ENCODE data around the gene AK1. TPM values are rescaled to one million over a fixed set of nuclear protein-coding genes. Genes with fewer than 3 reads are reported as not detected.
A peak's percentile ranks its signal among the peaks of the same experiment; 100 is the strongest.

Gene AK1
- total and polyA plus RNA-seq, 2 of the 13 experiments (the other 11 are each of a cell fraction or from before 2014, with no cell fraction given): 19.1 to 32.8 TPM

DNA sequence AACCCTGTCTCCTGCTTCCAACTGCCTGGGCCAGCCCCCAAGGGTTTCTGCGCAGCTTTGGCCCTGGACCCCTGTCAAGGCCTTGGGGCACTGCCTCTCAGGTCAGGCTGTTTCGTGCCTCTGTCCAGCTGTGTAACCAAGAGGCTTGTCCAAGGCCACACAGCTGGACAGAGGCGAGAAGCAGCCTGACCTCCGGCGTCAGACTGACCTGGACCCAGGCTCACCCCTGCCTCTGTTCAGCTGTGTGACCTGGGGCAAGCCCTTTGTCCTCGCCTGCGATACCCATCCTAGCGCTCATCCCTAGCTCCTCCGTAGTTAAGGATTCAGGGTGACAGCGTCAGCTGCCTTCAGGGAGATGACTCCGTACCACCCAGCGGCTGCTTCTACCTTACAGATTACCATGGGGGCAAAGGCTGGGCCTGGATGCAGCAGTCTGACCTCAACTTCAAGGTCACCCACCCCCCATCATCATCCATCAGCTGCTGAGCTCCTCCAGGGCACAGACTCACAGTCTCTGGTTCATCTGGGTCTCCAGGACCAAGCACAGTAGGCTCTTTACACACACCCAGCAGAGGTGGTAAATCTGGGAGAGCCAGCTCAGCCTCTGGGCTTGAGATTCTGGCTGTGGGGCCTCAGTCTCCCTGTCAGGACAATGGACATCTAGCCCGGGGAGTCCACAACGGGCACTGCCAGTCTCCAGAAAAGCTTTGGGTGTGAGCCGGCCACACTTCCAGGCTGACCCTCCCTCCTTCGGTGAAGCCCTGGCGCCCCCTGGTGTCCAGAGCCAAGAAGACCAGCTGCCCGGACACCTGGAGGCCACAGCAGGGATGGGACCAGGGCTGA lies 7.9 kb downstream of the AK1 start (continued):
- TF ChIP-seq, protein P1, sequence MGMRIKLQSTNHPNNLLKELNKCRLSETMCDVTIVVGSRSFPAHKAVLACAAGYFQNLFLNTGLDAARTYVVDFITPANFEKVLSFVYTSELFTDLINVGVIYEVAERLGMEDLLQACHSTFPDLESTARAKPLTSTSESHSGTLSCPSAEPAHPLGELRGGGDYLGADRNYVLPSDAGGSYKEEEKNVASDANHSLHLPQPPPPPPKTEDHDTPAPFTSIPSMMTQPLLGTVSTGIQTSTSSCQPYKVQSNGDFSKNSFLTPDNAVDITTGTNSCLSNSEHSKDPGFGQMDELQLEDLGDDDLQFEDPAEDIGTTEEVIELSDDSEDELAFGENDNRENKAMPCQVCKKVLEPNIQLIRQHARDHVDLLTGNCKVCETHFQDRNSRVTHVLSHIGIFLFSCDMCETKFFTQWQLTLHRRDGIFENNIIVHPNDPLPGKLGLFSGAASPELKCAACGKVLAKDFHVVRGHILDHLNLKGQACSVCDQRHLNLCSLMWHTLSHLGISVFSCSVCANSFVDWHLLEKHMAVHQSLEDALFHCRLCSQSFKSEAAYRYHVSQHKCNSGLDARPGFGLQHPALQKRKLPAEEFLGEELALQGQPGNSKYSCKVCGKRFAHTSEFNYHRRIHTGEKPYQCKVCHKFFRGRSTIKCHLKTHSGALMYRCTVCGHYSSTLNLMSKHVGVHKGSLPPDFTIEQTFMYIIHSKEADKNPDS (CRISPR knock-in tag; IDR thresholded peaks at IDR 0.05): no peak
- no peak for TF ChIP-seq KDM4B (CRISPR knock-in tag; IDR thresholded peaks at IDR 0.05)
- no peak for TF ChIP-seq GLI4 (CRISPR knock-in tag; IDR thresholded peaks at IDR 0.05; ENCODE audit: borderline replicate concordance)
- TF ChIP-seq, protein P2, sequence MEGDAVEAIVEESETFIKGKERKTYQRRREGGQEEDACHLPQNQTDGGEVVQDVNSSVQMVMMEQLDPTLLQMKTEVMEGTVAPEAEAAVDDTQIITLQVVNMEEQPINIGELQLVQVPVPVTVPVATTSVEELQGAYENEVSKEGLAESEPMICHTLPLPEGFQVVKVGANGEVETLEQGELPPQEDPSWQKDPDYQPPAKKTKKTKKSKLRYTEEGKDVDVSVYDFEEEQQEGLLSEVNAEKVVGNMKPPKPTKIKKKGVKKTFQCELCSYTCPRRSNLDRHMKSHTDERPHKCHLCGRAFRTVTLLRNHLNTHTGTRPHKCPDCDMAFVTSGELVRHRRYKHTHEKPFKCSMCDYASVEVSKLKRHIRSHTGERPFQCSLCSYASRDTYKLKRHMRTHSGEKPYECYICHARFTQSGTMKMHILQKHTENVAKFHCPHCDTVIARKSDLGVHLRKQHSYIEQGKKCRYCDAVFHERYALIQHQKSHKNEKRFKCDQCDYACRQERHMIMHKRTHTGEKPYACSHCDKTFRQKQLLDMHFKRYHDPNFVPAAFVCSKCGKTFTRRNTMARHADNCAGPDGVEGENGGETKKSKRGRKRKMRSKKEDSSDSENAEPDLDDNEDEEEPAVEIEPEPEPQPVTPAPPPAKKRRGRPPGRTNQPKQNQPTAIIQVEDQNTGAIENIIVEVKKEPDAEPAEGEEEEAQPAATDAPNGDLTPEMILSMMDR (CRISPR knock-in tag; IDR thresholded peaks at IDR 0.05): peak; percentile 96
- TF ChIP-seq SRSF4 (IDR thresholded peaks at IDR 0.05; ENCODE audit: low read depth, low read length, poor library complexity, severe bottlenecking): no peak
- TF ChIP-seq CHCHD3 (CRISPR knock-in tag; IDR thresholded peaks at IDR 0.05): no peak
- TF ChIP-seq, protein P3, sequence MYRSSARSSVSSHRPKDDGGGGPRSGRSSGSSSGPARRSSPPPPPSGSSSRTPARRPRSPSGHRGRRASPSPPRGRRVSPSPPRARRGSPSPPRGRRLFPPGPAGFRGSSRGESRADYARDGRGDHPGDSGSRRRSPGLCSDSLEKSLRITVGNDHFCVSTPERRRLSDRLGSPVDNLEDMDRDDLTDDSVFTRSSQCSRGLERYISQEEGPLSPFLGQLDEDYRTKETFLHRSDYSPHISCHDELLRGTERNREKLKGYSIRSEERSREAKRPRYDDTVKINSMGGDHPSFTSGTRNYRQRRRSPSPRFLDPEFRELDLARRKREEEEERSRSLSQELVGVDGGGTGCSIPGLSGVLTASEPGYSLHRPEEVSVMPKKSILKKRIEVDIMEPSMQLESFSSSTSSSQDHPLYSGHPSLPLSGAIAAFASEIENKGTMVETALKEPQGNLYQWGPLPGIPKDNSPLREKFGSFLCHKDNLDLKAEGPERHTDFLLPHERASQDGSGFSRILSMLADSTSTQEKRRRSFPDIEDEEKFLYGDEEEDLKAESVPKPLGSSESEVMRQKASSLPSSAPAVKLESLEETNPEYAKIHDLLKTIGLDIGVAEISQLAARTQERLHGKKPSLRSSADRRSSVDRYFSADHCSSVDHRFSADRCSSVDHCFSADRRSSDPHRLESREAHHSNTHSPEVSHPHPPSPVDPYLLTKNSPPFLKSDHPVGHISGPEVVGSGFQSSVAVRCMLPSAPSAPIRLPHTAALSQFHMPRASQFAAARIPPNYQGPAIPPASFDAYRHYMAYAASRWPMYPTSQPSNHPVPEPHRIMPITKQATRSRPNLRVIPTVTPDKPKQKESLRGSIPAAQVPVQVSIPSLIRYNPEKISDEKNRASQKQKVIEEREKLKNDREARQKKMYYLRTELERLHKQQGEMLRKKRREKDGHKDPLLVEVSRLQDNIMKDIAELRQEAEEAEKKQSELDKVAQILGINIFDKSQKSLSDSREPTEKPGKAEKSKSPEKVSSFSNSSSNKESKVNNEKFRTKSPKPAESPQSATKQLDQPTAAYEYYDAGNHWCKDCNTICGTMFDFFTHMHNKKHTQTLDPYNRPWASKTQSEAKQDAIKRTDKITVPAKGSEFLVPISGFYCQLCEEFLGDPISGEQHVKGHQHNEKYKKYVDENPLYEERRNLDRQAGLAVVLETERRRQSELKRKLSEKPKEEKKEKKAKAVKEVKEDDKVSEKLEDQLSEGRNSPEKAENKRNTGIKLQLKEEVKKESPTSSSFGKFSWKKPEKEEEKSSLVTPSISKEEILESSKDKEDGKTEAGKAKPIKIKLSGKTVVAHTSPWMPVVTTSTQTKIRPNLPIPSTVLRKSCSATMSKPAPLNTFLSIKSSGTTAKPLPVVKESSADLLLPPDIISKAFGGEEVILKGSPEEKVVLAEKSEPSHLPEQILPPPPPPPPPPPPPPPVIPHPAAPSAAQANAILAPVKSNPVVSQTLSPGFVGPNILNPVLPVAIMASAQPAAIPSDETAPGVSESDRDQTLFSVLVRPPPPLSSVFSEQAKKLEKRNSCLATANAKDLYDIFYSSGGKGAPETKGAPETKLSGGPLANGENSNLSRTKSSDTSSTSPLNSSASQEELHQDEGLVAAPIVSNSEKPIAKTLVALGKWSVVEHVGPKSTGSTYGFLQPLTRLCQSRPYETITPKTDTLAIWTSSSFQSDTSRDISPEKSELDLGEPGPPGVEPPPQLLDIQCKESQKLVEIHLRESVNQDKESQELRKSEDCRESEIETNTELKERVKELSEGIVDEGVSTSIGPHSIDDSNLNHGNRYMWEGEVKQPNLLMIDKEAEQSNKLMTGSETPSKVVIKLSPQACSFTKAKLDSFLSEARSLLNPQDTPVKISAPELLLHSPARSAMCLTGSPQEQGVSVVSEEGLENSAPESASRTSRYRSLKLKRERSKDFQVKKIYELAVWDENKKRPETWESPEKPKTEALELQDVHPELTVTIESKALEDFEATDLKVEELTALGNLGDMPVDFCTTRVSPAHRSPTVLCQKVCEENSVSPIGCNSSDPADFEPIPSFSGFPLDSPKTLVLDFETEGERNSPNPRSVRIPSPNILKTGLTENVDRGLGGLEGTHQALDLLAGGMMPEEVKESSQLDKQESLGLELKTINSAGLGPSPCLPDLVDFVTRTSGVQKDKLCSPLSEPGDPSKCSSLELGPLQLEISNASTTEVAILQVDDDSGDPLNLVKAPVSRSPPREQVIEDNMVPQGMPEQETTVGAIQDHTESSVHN (CRISPR knock-in tag; IDR thresholded peaks at IDR 0.05): no peak
- TF ChIP-seq MEF2D (CRISPR knock-in tag; IDR thresholded peaks at IDR 0.05): no peak
- TF ChIP-seq NCOA1 (CRISPR knock-in tag; IDR thresholded peaks at IDR 0.05): no peak
- TF ChIP-seq MZF1 (CRISPR knock-in tag; IDR thresholded peaks at IDR 0.05; ENCODE audit: borderline replicate concordance): no peak
- no peak for TF ChIP-seq FOXJ3 (CRISPR knock-in tag; IDR thresholded peaks at IDR 0.05; ENCODE audit: borderline replicate concordance)
- TF ChIP-seq, protein P4, sequence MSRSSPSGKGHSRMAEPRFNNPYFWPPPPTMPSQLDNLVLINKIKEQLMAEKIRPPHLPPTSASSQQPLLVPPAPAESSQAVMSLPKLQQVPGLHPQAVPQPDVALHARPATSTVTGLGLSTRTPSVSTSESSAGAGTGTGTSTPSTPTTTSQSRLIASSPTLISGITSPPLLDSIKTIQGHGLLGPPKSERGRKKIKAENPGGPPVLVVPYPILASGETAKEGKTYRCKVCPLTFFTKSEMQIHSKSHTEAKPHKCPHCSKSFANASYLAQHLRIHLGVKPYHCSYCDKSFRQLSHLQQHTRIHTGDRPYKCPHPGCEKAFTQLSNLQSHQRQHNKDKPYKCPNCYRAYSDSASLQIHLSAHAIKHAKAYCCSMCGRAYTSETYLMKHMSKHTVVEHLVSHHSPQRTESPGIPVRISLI (CRISPR knock-in tag; IDR thresholded peaks at IDR 0.05; ENCODE audit: borderline replicate concordance): 0 out of 2 replicates have a peak, but pooled peaks have one; percentile 29
- no peak for TF ChIP-seq RARG (CRISPR knock-in tag; IDR thresholded peaks at IDR 0.05; ENCODE audit: low read depth)
- TF ChIP-seq ZFP82 (CRISPR knock-in tag; IDR thresholded peaks at IDR 0.05; ENCODE audit: borderline replicate concordance): no peak
- TF ChIP-seq SAP130 (CRISPR knock-in tag; IDR thresholded peaks at IDR 0.05; ENCODE audit: low read depth): peak; percentile 41; the same call in 1 of the 2 replicates

All from HepG2 (cell line).